ENCODE results near the gene LPAR1. TPM values are rescaled to one million over a fixed set of nuclear protein-coding genes. Genes with fewer than 3 reads are reported as not detected.
"Not testable (repeated sequence)": the region's sequence is repeated elsewhere in the genome, so short reads cannot be mapped to it uniquely, and the experiment has no call there.

Gene LPAR1
- total and polyA plus RNA-seq, 5 donors, result 14.2 to 42.8 (median 33.7) TPM

DNA sequence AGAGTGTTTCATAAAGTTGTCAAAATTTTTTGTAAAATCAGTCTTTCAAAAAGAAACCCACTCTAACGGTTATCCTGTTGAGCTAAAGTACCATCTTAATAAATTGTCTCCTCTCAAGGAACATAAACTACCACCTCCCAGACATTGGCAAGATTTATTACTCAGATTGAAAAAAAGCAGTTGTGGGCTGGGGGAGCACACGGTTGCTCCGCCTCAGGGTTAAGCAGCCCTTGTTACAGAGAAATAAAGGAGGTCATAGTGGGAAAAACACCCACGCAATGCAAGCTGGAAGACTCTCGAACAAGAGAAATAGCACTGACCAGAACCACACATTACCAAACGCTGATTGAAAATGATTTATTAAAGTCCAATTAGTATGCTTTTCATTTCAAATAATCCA is 165.3 kb downstream of the LPAR1 start:
- DNase-seq (no peak), ATAC-seq (no peak)
- Histone ChIP-seq H3K9me3 (ENCODE audit: control insufficient read depth, low read length) (no peaks in the 10 kb centered on the region), H3K4me3 (ENCODE audit: low read length) (no peak overlapping the region), H3K27ac (ENCODE audit: low read length) (no peak overlapping the region), H3K4me1 (ENCODE audit: control insufficient read depth, insufficient read depth, low read length) (no peaks in the 10 kb centered on the region), H3K27me3 (ENCODE audit: control insufficient read depth, insufficient read depth) (no peaks in the 10 kb centered on the region)
- intact Hi-C loops (cut with DNase I), result no loop called here
- WGBS, result 67% methylated on average over 6 of the region's 6 CpGs

DNA sequence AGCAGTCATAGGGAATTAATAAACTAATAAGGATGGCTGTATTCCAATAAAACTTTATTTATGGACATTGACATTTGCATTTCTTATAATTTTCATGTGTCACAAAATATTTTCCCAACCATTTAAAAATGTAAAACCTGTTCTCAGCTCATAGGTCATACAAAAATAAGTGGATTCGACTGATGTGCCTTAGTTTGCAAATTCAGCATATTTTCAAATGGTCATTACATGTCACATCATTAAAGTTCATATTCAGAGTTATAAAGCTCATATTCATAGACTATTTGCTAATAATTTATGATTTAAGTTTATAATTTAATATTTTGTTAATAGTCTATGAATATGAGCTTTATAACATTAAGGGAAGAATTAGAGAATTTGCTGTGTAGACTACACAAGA is 166.5 kb downstream of the LPAR1 start:
- H3K9me3 ChIP-seq (ENCODE audit: control insufficient read depth, low read length), result no peaks in the 10 kb centered on the region
- intact Hi-C loops (cut with DNase I), result no loop called here
- ATAC-seq (no peak), DNase-seq (no peak)
- no peak overlapping the region for H3K27ac ChIP-seq (ENCODE audit: low read length)
- H3K27me3 ChIP-seq (ENCODE audit: control insufficient read depth, insufficient read depth), result no peaks in the 10 kb centered on the region
- no peaks in the 10 kb centered on the region for H3K4me1 ChIP-seq (ENCODE audit: control insufficient read depth, insufficient read depth, low read length)
- H3K4me3 ChIP-seq (ENCODE audit: low read length), result no peak overlapping the region
- WGBS, result 86% methylated on average over 1 of the region's 1 CpG

DNA sequence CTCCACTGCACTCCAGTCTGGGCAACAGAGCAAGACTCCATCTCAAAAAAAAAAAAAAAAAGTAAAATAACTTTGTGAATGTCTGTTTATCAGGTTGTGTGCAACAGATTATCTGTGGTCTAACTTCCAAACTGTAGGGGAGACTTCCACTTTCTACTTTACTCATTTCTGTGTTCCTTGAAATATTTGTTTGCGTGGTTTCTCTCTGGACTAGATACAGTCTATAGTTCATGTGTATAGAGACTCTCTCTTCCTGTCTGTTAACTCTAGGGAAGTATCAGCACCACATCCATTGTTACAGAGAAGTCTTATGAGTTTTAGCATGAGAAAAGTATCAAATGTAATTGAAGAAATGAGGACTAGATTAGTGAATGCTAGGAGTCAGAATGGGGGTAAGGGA is 168.3 kb downstream of the LPAR1 start:
- H3K9me3 ChIP-seq (ENCODE audit: control insufficient read depth, low read length), result no peaks in the 10 kb centered on the region
- H3K27ac ChIP-seq (ENCODE audit: low read length), result no peak overlapping the region
- DNase-seq (no peak), ATAC-seq (no peak)
- intact Hi-C loops (cut with DNase I), result no loop called here
- 82% methylated on average over 1 of the region's 1 CpG for WGBS
- no peaks in the 10 kb centered on the region for H3K4me1 ChIP-seq (ENCODE audit: control insufficient read depth, insufficient read depth, low read length)
- no peaks in the 10 kb centered on the region for H3K27me3 ChIP-seq (ENCODE audit: control insufficient read depth, insufficient read depth)
- H3K4me3 ChIP-seq (ENCODE audit: low read length), result no peak overlapping the region

DNA sequence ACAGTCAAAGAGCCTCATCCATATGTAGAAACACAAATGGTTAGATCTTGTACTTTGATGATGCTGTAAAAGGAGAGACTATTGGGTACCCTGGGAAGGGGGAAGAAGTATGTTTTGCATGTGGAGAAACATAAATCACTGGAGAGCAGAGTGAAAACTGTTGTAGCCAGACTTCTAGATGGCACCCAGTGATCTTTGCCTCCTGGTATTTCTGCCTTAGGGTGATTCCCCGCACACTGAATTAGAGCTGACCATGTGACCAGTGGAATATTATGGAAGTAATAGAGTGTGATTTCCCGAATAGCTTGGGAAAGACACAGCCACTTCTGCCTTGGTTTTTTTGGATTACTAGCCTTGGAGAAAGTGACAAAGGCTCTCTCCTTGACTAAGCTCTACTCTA is 174.3 kb downstream of the LPAR1 start:
- Histone ChIP-seq H3K4me1 (ENCODE audit: control insufficient read depth, insufficient read depth, low read length) (no peaks in the 10 kb centered on the region), H3K9me3 (ENCODE audit: control insufficient read depth, low read length) (no peaks in the 10 kb centered on the region), H3K27me3 (ENCODE audit: control insufficient read depth, insufficient read depth) (no peaks in the 10 kb centered on the region), H3K27ac (ENCODE audit: low read length) (no peak overlapping the region), H3K4me3 (ENCODE audit: low read length) (no peak overlapping the region)
- ATAC-seq (no peak), DNase-seq (no peak)
- intact Hi-C loops (cut with DNase I), result no loop called here
- 87% methylated on average over 2 of the region's 2 CpGs for WGBS

DNA sequence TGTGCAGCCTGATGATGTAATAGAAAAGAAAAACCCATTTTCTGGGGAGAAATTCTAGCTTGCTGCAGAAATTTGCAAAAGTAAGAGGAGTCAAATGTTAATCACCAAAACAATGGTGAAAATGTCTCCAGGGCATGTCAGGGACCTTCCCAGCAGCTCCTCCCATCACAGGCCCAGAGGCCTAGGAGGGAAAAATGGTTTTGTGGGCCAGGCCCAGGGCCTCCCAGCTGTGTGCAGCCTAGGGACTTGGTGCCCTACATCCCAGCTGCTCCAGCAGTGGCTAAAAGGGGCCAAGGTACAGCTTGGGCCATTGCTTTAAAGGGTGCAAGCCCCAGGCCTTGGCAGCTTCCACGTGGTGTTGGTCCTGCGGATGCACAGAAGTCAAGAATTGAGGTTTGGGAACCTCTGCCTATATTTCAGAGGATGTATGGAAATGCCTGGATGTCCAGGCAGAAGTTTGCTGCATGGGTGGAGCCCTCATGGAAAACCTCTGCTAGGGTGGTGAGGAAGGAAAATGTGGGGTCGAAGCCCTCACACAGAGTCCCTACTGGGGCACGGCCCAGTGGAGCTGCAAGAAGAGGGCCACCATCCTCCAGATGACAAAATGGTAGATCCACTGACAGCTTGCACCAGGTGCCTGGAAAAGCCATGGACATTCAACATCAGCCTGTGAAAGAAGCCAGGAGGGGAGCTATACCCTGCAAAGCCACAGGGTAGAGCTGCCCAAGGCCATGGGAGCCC is 176.7 kb downstream of the LPAR1 start:
- H3K27ac ChIP-seq (ENCODE audit: low read length); H3K9me3 ChIP-seq (ENCODE audit: control insufficient read depth, low read length); intact Hi-C loops (cut with DNase I); H3K4me3 ChIP-seq (ENCODE audit: low read length); H3K4me1 ChIP-seq (ENCODE audit: control insufficient read depth, insufficient read depth, low read length); ATAC-seq; H3K27me3 ChIP-seq (ENCODE audit: control insufficient read depth, insufficient read depth); DNase-seq: not testable (repeated sequence)
- 90% methylated on average over 4 of the region's 4 CpGs for WGBS

DNA sequence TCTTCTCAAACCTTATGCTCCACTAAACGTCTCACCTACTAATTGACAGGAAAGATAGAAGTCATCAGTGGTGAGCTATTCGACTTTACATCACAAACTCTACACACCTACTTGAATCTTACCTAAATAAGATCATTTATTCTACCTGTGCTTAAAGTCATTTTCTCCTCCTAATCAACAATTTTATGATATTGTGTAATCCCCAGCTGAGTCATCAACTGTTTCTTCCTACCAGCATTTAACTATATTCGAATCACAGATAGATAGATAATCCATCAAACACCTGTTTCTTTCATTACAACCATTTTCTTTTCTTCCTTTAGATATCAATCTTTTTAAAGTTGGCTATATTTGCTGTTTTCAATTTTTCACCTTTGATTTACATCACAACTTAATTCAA is 181.5 kb downstream of the LPAR1 start:
- ATAC-seq (no peak), DNase-seq (no peak)
- Histone ChIP-seq H3K9me3 (ENCODE audit: control insufficient read depth, low read length) (no peaks in the 10 kb centered on the region), H3K4me3 (ENCODE audit: low read length) (no peak overlapping the region), H3K27me3 (ENCODE audit: control insufficient read depth, insufficient read depth) (no peaks in the 10 kb centered on the region), H3K27ac (ENCODE audit: low read length) (no peak overlapping the region), H3K4me1 (ENCODE audit: control insufficient read depth, insufficient read depth, low read length) (no peaks in the 10 kb centered on the region)
- 77% methylated on average over 3 of the region's 3 CpGs for WGBS
- intact Hi-C loops (cut with DNase I), result no loop called here

DNA sequence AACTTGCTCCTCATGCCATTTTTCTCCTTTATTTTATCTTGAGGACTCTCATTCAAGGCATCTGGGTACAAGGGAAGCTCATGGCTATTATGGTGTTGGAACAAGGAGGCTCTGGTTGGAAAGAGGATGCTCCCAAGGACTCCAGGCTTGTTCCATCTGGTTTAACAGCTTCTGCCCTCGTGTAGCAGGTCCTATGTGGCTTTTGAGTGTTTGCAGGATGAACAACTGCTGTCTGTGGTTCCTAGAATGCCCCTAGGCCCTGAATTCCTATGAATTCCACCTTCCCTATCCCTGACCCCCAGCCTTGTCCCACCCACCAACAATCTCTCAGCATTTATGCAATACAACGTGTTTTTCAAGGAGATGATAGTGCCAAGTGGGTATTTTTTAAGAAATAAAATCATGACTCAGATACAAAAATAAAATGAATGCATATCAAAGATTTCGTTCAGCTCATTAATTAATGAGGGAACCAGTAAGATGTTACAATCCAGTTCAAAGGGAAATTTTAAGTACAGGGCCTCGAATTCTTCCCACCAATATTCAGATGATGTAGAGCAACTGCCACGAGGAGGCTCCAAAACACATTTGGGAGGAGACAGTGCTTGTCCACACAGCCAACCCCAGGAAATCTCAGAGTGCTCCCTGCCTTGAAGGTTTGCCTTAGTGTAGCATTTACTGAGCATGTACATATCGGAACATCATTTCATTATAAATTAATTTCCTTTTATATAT is 187.7 kb downstream of the LPAR1 start:
- Histone ChIP-seq H3K4me1 (ENCODE audit: control insufficient read depth, insufficient read depth, low read length) (no peaks in the 10 kb centered on the region), H3K27ac (ENCODE audit: low read length) (no peak overlapping the region), H3K9me3 (ENCODE audit: control insufficient read depth, low read length) (no peaks in the 10 kb centered on the region), H3K27me3 (ENCODE audit: control insufficient read depth, insufficient read depth) (no peaks in the 10 kb centered on the region), H3K4me3 (ENCODE audit: low read length) (no peak overlapping the region)
- WGBS, result 78% methylated on average over 6 of the region's 6 CpGs
- intact Hi-C loops (cut with DNase I), result no loop called here
- no peak for DNase-seq
- no peak for ATAC-seq

DNA sequence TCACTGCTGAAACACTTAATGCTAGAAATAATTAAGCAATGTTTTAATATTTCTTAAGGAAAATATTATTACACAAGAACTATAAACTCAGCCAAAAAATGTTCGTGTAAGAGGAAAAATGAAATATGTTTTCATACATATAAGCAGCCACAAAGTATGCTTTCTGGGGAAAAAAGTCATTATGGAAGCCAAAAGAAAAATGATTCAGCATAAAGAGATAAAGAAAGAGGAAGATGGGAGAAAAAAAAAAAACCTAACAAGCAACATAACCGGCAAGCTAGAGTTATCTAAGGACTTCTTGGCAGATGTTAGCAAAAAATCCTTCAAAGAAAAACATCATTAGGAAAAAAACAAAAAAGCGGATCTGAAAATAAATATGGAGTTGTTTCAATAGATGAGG is 190.6 kb downstream of the LPAR1 start:
- H3K9me3 ChIP-seq (ENCODE audit: control insufficient read depth, low read length), result no peaks in the 10 kb centered on the region
- no peak for DNase-seq
- no peaks in the 10 kb centered on the region for H3K4me1 ChIP-seq (ENCODE audit: control insufficient read depth, insufficient read depth, low read length)
- intact Hi-C loops (cut with DNase I), result no loop called here
- H3K27me3 ChIP-seq (ENCODE audit: control insufficient read depth, insufficient read depth), result no peaks in the 10 kb centered on the region
- no peak overlapping the region for H3K27ac ChIP-seq (ENCODE audit: low read length)
- ATAC-seq, result no peak
- 30% methylated on average over 3 of the region's 3 CpGs for WGBS
- no peak overlapping the region for H3K4me3 ChIP-seq (ENCODE audit: low read length)

DNA sequence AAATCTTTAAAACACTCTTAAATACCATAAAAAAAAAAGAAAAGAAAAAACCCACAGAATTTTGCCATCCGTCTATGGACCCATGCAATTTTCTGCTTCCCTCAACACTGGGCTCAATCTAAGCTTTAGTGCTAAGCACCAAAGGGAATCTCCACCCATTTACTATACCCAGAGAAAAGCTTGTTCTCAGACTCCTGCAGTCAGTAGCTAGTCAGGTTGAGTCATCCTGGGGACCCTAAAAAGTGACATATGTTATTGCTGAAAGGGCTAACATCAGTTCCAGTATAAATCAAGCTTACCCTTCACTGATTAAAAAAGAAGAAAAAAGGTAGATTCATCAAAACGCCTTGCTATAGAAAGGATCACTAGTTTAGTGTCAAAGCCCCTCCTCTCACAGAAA is 192.1 kb downstream of the LPAR1 start:
- WGBS, result 87% methylated on average over 2 of the region's 2 CpGs

DNA sequence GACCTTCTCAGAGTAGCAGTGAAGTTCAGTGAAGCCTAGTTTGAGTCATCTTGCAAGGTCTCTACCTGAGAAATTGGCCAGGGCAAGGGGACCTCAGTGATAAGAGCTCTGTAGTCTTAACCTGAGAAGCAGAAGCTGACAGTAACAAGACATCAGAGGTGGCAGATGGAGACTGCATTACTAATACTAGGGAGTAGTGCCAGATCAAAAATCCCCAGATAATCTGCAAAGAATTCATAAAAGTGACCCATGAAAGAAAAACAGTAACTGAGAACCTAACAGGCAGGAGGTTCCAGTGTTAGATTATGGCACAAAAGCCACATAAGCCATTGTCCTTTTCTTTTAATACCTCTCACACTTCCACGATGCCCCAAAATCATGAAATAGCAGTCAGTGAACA is 194.1 kb downstream of the LPAR1 start:
- intact Hi-C loops (cut with DNase I), result no loop called here
- 84% methylated on average over 1 of the region's 1 CpG for WGBS
- Histone ChIP-seq H3K4me1 (ENCODE audit: control insufficient read depth, insufficient read depth, low read length) (no peaks in the 10 kb centered on the region), H3K9me3 (ENCODE audit: control insufficient read depth, low read length) (no peaks in the 10 kb centered on the region), H3K27me3 (ENCODE audit: control insufficient read depth, insufficient read depth) (no peaks in the 10 kb centered on the region), H3K27ac (ENCODE audit: low read length) (no peak overlapping the region), H3K4me3 (ENCODE audit: low read length) (no peak overlapping the region)
- DNase-seq (no peak), ATAC-seq (no peak)

More for the DNA sequence above, 192.1 kb downstream of the LPAR1 start:
- Histone ChIP-seq H3K27ac (ENCODE audit: low read length) (no peak overlapping the region), H3K27me3 (ENCODE audit: control insufficient read depth, insufficient read depth) (no peaks in the 10 kb centered on the region), H3K9me3 (ENCODE audit: control insufficient read depth, low read length) (no peaks in the 10 kb centered on the region), H3K4me3 (ENCODE audit: low read length) (no peak overlapping the region), H3K4me1 (ENCODE audit: control insufficient read depth, insufficient read depth, low read length) (no peaks in the 10 kb centered on the region)
- intact Hi-C loops (cut with DNase I), result no loop called here
- DNase-seq (no peak), ATAC-seq (no peak)

DNA sequence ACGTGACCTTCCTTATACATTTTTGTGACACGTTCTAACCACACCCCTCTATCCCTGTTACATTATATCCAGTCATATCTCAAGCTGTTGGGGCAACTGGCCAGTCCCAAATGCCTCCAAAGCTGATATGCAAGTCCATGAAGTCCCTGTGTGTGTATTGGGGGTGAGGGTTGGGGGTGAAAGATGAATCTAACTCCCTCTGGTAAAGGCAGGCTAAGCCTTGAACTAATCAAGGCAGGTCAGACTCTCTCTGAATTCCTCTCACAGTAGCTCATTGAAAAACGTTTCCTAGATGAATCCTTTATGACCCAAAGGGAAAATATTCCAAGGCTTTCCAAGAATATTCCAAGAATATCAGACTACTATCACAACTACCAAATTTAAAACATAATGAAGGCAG is 195.3 kb downstream of the LPAR1 start:
- Histone ChIP-seq H3K27me3 (ENCODE audit: control insufficient read depth, insufficient read depth) (no peaks in the 10 kb centered on the region), H3K4me3 (ENCODE audit: low read length) (no peak overlapping the region), H3K27ac (ENCODE audit: low read length) (no peak overlapping the region), H3K9me3 (ENCODE audit: control insufficient read depth, low read length) (no peaks in the 10 kb centered on the region), H3K4me1 (ENCODE audit: control insufficient read depth, insufficient read depth, low read length) (no peaks in the 10 kb centered on the region)
- ATAC-seq, result no peak
- 36% methylated on average over 3 of the region's 3 CpGs for WGBS
- intact Hi-C loops (cut with DNase I), result no loop called here
- no peak for DNase-seq
